ENCODE results near the gene ACCS.

Gene ACCS

GRCh38 chr11:44047931-44048431 lies 18.1 kb upstream of the ACCS start, which contains the start of gene ACCSL:
Gene ACCSL (plus strand): TSS chr11:44047981. CDS start chr11:44048037, 56 bp downstream.
- H3K9me3 ChIP-seq (ENCODE audit: insufficient read depth, low read length), result no peaks in the 10 kb centered on the region
- H3K9ac ChIP-seq (ENCODE audit: low read length), result no peak within 1 kb of the TSS
- H4K20me1 ChIP-seq (ENCODE audit: low read depth, low read length), result no peaks in the 10 kb centered on the region
- no peaks in the 10 kb centered on the region for H3K36me3 ChIP-seq (ENCODE audit: low read length)
- no peak within 1 kb of the TSS for H3K4me2 ChIP-seq (ENCODE audit: low read depth, low read length, poor library complexity, severe bottlenecking)
- H3K9me2 ChIP-seq (replicated peaks; ENCODE audit: insufficient read depth, low read length), result no peaks in the 10 kb centered on the region
- H3K27ac ChIP-seq (ENCODE audit: low read depth, low read length), result no peak within 1 kb of the TSS
- H3K27me3 ChIP-seq (ENCODE audit: low read length), result no peaks in the 10 kb centered on the region
- H3K4me3 ChIP-seq (ENCODE audit: insufficient read depth, low read length, poor library complexity, severe bottlenecking), result no peak within 1 kb of the TSS
- no peak within 1 kb of the TSS for H2AFZ ChIP-seq (ENCODE audit: low read depth, low read length, severe bottlenecking)
- no peaks in the 10 kb centered on the region for H3F3A ChIP-seq (ENCODE audit: insufficient read depth)
- TF ChIP-seq EZH2phosphoT487 (conservative IDR thresholded peaks at IDR 0.05; ENCODE audit: low read length) (no peak), CTCF (IDR thresholded peaks at IDR 0.05; ENCODE audit: insufficient read depth, low read length, poor library complexity, severe bottlenecking) (no peak)
- H3K79me2 ChIP-seq (ENCODE audit: insufficient read depth, low read length), result no peaks in the 10 kb centered on the region

- Histone ChIP-seq H3K9me3 (ENCODE audit: insufficient read depth, low read length) (no peaks in the 10 kb centered on the region), H3K27me3 (ENCODE audit: low read length) (no peaks in the 10 kb centered on the region), H3K9me2 (replicated peaks; ENCODE audit: insufficient read depth, low read length) (no peaks in the 10 kb centered on the region), H4K20me1 (ENCODE audit: low read depth, low read length) (no peaks in the 10 kb centered on the region), H3K27ac (ENCODE audit: low read depth, low read length) (no peak overlapping the region), H3K36me3 (ENCODE audit: low read length) (no peaks in the 10 kb centered on the region), H3K4me2 (ENCODE audit: low read depth, low read length, poor library complexity, severe bottlenecking) (no peak overlapping the region), H3F3A (ENCODE audit: insufficient read depth) (no peaks in the 10 kb centered on the region), H3K79me2 (ENCODE audit: insufficient read depth, low read length) (no peaks in the 10 kb centered on the region), H3K4me3 (ENCODE audit: insufficient read depth, low read length, poor library complexity, severe bottlenecking) (no peak overlapping the region), H2AFZ (ENCODE audit: low read depth, low read length, severe bottlenecking) (no peak overlapping the region), H3K9ac (ENCODE audit: low read length) (no peak overlapping the region)
- TF ChIP-seq EZH2phosphoT487 (conservative IDR thresholded peaks at IDR 0.05; ENCODE audit: low read length) (no peak), CTCF (IDR thresholded peaks at IDR 0.05; ENCODE audit: insufficient read depth, low read length, poor library complexity, severe bottlenecking) (no peak)
Measured at GRCh38 chr11:44049832-44050231, 16.2 kb upstream of the ACCS start.

GRCh38 chr11:44051171-44051570 lies 14.9 kb upstream of the ACCS start:
- no peak overlapping the region for H3K27ac ChIP-seq (ENCODE audit: low read depth, low read length)
- H3K79me2 ChIP-seq (ENCODE audit: insufficient read depth, low read length), result no peaks in the 10 kb centered on the region
- no peaks in the 10 kb centered on the region for H3K27me3 ChIP-seq (ENCODE audit: low read length)
- no peaks in the 10 kb centered on the region for H3K9me2 ChIP-seq (replicated peaks; ENCODE audit: insufficient read depth, low read length)
- H3K9ac ChIP-seq (ENCODE audit: low read length), result no peak overlapping the region
- no peaks in the 10 kb centered on the region for H3K36me3 ChIP-seq (ENCODE audit: low read length)
- H3K4me2 ChIP-seq (ENCODE audit: low read depth, low read length, poor library complexity, severe bottlenecking), result no peak overlapping the region
- no peaks in the 10 kb centered on the region for H4K20me1 ChIP-seq (ENCODE audit: low read depth, low read length)
- no peak overlapping the region for H2AFZ ChIP-seq (ENCODE audit: low read depth, low read length, severe bottlenecking)
- TF ChIP-seq CTCF (IDR thresholded peaks at IDR 0.05; ENCODE audit: insufficient read depth, low read length, poor library complexity, severe bottlenecking) (no peak), EZH2phosphoT487 (conservative IDR thresholded peaks at IDR 0.05; ENCODE audit: low read length) (no peak)
- no peaks in the 10 kb centered on the region for H3K9me3 ChIP-seq (ENCODE audit: insufficient read depth, low read length)
- H3K4me3 ChIP-seq (ENCODE audit: insufficient read depth, low read length, poor library complexity, severe bottlenecking), result no peak overlapping the region
- no peaks in the 10 kb centered on the region for H3F3A ChIP-seq (ENCODE audit: insufficient read depth)

Measured in SU-DHL-6 (cell line).